WERI-Rb-1 (cell line): ENCODE results near the gene GGACT.

Source experiments
- DNase-seq: peaks from one replicate; pipeline ENCODE4 v3.0.0-alpha.2; 2020
- H3K27ac ChIP-seq: fragments of 250-450 bp; sonication (Bioruptor Pico); 2 replicates; pipeline ENCODE4 v1.5.1; 2020; ENCODE audit warnings: mild to moderate bottlenecking, moderate library complexity
- H3K27me3 ChIP-seq: fragments of 250-450 bp; sonication (Bioruptor Pico); 2 replicates; pipeline ENCODE4 v1.5.1; 2021; ENCODE audit warnings: mild to moderate bottlenecking, low read depth, moderate library complexity; ENCODE audit not compliant: insufficient read depth, severe bottlenecking
- H3K36me3 ChIP-seq: fragments of 250-450 bp; sonication (Bioruptor Pico); 2 replicates; pipeline ENCODE4 v1.5.1; 2020; ENCODE audit warnings: mild to moderate bottlenecking, moderate library complexity
- H3K4me3 ChIP-seq: 2 replicates; pipeline ENCODE4 v1.5.1; 2011; ENCODE audit warnings: low read depth, mild to moderate bottlenecking, control low read depth, low read length
- H3K9me3 ChIP-seq: fragments of 250-450 bp; sonication (Bioruptor Pico); 2 replicates; pipeline ENCODE4 v1.5.1; 2021; ENCODE audit warnings: mild to moderate bottlenecking, moderate library complexity; ENCODE audit not compliant: severe bottlenecking
- TF ChIP-seq, protein P1 (sequence below): IDR thresholded peaks from 2 replicates; pipeline ENCODE4 v1.5.1; 2011; ENCODE audit warnings: low read depth, mild to moderate bottlenecking, control low read depth, inconsistent platforms, low read length

Gene GGACT

DNA sequence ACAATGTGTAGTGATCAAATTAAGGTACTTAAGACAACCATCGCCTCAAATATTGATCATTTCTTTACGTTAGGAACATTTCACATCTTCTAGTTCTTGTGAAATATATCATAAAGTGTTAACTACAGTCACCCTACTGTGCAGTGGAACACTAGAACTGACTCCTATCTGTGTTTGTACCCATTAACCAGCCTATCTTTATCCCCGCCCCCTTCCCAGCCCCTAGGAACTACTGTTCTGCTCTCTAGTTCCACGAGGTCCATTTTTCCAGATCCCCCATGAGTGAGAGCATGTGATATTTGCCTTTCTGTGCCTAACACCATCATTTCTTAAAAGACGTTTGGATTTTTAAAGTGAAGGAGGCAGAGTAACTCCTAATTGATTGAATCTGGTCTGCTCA is 24.4 kb upstream of the GGACT start:
- no peak for DNase-seq
- Histone ChIP-seq H3K27ac (no peak overlapping the region), H3K4me3 (no peak overlapping the region), H3K27me3 (no peaks in the 10 kb centered on the region), H3K9me3 (peaks cover 9% of the 10 kb centered on the region), H3K36me3 (peaks cover 5% of the 10 kb centered on the region)
- TF ChIP-seq, protein P1, sequence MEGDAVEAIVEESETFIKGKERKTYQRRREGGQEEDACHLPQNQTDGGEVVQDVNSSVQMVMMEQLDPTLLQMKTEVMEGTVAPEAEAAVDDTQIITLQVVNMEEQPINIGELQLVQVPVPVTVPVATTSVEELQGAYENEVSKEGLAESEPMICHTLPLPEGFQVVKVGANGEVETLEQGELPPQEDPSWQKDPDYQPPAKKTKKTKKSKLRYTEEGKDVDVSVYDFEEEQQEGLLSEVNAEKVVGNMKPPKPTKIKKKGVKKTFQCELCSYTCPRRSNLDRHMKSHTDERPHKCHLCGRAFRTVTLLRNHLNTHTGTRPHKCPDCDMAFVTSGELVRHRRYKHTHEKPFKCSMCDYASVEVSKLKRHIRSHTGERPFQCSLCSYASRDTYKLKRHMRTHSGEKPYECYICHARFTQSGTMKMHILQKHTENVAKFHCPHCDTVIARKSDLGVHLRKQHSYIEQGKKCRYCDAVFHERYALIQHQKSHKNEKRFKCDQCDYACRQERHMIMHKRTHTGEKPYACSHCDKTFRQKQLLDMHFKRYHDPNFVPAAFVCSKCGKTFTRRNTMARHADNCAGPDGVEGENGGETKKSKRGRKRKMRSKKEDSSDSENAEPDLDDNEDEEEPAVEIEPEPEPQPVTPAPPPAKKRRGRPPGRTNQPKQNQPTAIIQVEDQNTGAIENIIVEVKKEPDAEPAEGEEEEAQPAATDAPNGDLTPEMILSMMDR, result no peak

DNA sequence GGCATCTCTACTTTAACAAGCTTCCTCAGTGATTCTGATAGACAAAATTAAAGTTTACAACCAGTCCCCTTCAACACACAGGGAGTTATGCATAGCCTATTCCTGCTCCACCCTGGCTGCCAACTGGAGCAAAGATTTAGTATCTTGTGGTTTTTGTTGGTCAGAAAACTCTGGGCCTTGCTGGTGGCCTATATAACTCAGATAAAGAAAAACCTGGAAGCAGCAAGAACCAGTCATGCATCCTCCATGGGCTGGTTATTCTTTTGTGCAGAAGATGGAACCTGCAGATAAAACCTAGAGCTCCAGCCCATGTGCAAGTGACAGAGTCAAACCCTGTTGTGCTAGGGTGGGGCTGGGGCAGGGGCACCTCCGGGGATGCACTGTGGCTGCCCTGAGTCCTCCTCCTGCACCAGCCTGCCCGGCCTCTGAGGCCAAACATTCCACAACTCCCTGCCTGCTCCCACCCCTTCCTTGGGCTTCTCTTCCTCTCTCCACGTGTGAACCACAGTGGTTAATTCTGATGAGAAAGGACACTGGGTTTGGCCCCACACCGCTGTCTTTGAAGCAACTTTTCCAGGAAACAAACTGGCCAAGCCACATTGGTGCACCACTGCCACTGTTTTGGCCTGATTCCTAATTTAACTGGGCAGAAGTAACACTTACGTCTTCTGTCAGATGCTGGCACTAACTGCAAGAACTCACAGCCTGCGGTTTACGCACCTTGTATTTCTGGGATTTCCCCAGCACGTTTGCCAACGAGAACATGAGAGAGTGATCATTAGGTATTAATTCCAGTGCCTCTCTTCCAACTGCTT is 23.3 kb upstream of the GGACT start:
- no peaks in the 10 kb centered on the region for H3K27me3 ChIP-seq
- H3K9me3 ChIP-seq, result peaks cover 6% of the 10 kb centered on the region
- no peak for DNase-seq
- peaks cover 5% of the 10 kb centered on the region for H3K36me3 ChIP-seq
- H3K4me3 ChIP-seq, result no peak overlapping the region
- H3K27ac ChIP-seq, result no peak overlapping the region
- TF ChIP-seq, protein P1, result no peak

DNA sequence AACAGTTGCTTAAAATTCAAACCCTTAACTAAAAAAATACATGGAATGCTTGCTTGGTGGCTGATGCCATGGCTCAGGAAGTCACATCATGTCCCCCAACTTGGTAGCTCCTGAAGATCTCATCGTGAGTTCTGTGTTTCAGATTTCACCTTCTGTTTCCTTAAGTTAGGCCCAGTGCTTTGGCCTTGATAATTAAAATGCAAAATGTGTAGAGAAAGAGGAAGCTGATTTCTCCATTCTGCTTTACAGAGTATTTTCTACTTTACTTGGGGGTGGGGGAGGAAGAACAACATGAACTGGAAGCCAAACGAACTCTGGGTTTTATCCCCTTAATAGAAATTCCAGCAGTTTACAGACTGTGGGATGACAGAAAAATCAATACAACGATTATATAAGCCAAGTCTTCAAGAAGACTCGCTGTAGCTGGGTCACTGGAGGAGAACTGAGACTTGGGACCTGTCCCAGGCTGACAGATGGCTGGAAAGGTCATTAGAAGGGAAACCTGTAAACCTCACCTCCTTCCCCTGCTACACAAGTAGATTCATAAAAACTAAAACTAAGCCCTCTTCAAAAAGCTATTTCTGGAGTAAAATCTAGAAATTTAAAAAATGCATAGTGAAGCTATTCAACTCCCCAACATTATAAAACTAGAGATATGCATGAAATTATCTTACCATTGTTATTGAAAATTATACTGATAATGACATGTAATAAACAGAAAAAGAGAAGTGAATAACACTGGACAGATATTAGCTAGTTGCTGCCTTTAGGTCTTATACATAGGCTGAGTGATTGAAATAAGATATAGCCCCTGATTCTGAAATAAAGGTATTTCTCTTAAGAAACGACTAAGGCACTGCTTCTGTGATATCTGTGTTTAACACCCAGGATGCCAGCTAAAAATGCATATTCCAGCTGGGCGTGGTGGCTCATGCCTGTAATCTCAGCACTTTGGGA is 22.1 kb upstream of the GGACT start:
- H3K9me3 ChIP-seq, result no peaks in the 10 kb centered on the region
- no peak overlapping the region for H3K4me3 ChIP-seq
- H3K27me3 ChIP-seq, result no peaks in the 10 kb centered on the region
- peak; percentile 85 for DNase-seq
- no peak overlapping the region for H3K27ac ChIP-seq
- TF ChIP-seq, protein P1, result no peak
- H3K36me3 ChIP-seq, result peaks cover 7% of the 10 kb centered on the region

DNA sequence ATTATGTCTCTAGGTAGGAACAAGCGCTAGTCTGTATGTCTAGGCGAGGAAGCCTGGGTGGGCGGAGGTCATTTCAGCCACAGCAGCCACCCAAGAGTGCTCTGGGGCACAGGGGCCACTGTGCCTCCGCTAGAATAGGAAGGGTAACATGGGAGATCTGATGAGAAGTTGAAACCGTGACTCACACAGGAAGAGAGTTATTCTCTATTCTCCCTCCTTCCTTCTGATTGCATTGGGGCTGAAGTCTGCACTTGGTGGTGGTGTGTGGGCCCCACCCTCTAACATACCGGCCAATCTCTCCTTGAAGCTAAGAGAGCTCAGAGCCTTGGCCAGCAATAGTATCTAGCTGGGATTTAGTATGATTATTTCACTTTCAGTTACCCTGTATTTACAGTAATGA is 20.3 kb upstream of the GGACT start:
- H3K27ac ChIP-seq, result no peak overlapping the region

DNA sequence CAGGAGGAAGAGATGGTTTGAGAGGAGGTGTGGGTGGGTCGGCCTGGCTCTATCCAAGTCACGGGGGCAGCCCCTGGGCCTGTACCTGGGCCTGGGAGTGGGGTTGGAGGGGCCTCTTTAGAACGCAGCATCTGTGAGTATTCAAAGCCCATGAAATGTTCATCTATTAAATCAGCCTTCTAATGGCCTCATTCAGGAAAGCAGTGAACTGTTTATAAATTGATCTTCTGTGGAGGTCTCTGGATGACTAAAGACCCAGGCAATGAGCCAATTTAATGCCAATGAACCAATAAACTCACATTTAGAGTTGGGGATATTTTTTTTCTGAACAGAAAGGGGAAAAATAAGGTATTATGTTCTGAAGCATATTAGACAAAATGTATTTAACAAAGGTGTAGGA is 19.9 kb upstream of the GGACT start:
- no peaks in the 10 kb centered on the region for H3K9me3 ChIP-seq
- peaks cover 9% of the 10 kb centered on the region for H3K36me3 ChIP-seq
- no peaks in the 10 kb centered on the region for H3K27me3 ChIP-seq
- no peak overlapping the region for H3K27ac ChIP-seq
- TF ChIP-seq, protein P1, result no peak
- DNase-seq, result no peak
- no peak overlapping the region for H3K4me3 ChIP-seq

More for the DNA sequence above, 20.3 kb upstream of the GGACT start:
- no peaks in the 10 kb centered on the region for H3K9me3 ChIP-seq
- DNase-seq, result no peak
- H3K4me3 ChIP-seq, result no peak overlapping the region
- H3K27me3 ChIP-seq, result no peaks in the 10 kb centered on the region
- H3K36me3 ChIP-seq, result peaks cover 9% of the 10 kb centered on the region
- TF ChIP-seq, protein P1, result no peak
